ENCODE results near the gene HOXA9.

GRCh38 chr7:27143023-27143949 is 22.1 kb downstream of the HOXA9 start, which contains the start of gene HOXA5:
- TF ChIP-seq CTCF (IDR thresholded peaks at IDR 0.05; ENCODE audit: low read length): no peak
- no peak for TF ChIP-seq EZH2 (optimal IDR thresholded peaks at IDR 0.05; ENCODE audit: low read depth, low read length)

Measured in MM.1S (cell line).